ENCODE data around the gene DMD.
"Not testable (repeated sequence)": the region's sequence is repeated elsewhere in the genome, so short reads cannot be mapped to it uniquely, and the experiment has no call there.

The DMD gene

GRCh38 chrX:32562261-32562660 lies 649.1 kb downstream of the DMD start:
- no peak for DNase-seq (ENCODE audit: extremely low spot score)
- TF ChIP-seq CTCF (IDR thresholded peaks at IDR 0.05; ENCODE audit: control extremely low read depth, extremely low read depth, low read depth, missing control alignments), result no peak
- ChIA-PET POLR2A (no interaction called here), CTCF (interaction anchor here (1.0 kb wide), 1 partner anchor 8 kb away, joined by 3 read pairs; no protein-coding TSS in a partner anchor)

- POLR2A ChIA-PET, result no interaction called here
- CTCF ChIA-PET, result no interaction called here
- no peak for TF ChIP-seq CTCF (IDR thresholded peaks at IDR 0.05; ENCODE audit: control extremely low read depth, extremely low read depth, low read depth, missing control alignments)
- no peak for DNase-seq (ENCODE audit: extremely low spot score)
Observed at GRCh38 chrX:32545101-32545500, 666.2 kb downstream of the DMD start.

- POLR2A ChIA-PET, result no interaction called here
- no peak for DNase-seq (ENCODE audit: extremely low spot score)
- CTCF ChIA-PET, result no interaction called here
- no peak for TF ChIP-seq CTCF (IDR thresholded peaks at IDR 0.05; ENCODE audit: control extremely low read depth, extremely low read depth, low read depth, missing control alignments)
Observed at GRCh38 chrX:32538554-32538953, 672.8 kb downstream of the DMD start.

GRCh38 chrX:32533848-32534247 lies 677.5 kb downstream of the DMD start:
- ChIA-PET POLR2A (no interaction called here), CTCF (no interaction called here)
- TF ChIP-seq CTCF (IDR thresholded peaks at IDR 0.05; ENCODE audit: control extremely low read depth, extremely low read depth, low read depth, missing control alignments), result no peak
- DNase-seq (ENCODE audit: extremely low spot score), result no peak

GRCh38 chrX:32532262-32532661 lies 679.1 kb downstream of the DMD start:
- ChIA-PET CTCF (no interaction called here), POLR2A (no interaction called here)
- TF ChIP-seq CTCF (IDR thresholded peaks at IDR 0.05; ENCODE audit: control extremely low read depth, extremely low read depth, low read depth, missing control alignments), result no peak
- no peak for DNase-seq (ENCODE audit: extremely low spot score)

GRCh38 chrX:32530802-32531403 lies 680.4 kb downstream of the DMD start:
- ChIA-PET POLR2A (no interaction called here), CTCF (interaction anchor here (0.6 to 1.0 kb wide), 4 partner anchors 9 to 904 kb away, joined by 3 read pairs; no protein-coding TSS in a partner anchor)
- peak; percentile 28 for TF ChIP-seq CTCF (IDR thresholded peaks at IDR 0.05; ENCODE audit: control extremely low read depth, extremely low read depth, low read depth, missing control alignments)
- peak; percentile 12 for DNase-seq (ENCODE audit: extremely low spot score)

- POLR2A ChIA-PET; DNase-seq (ENCODE audit: extremely low spot score); CTCF ChIA-PET: not testable (repeated sequence)
Observed at GRCh38 chrX:32528451-32528850, 682.9 kb downstream of the DMD start.

Data from GM10248 (cell line).